ENCODE results near the gene IFITM5. TPM values are rescaled to one million over a fixed set of nuclear protein-coding genes. Genes with fewer than 3 reads are reported as not detected.

Gene IFITM5
- total and polyA plus RNA-seq, 9 of the 15 experiments (the other 6 are each of a cell fraction or from before 2014, with no cell fraction given): 0.19 TPM; not detected in 8

- Histone ChIP-seq H3K4me1 (replicated peaks in 1 of 2; ENCODE audit: control insufficient read depth in 2 of 2, insufficient read depth in 2 of 2, low read length in 2 of 2) (peaks cover 19 to 27% of the 10 kb centered on the region in 2 experiments; a peak in 4 of 5 replicates), H3K9ac (ENCODE audit: insufficient read depth in 1 of 2, low read depth in 2 of 2, low read length in 2 of 2) (no peak overlapping the region), H3K9me3 (replicated peaks; ENCODE audit: control insufficient read depth, insufficient read depth, low read depth, low read length) (peaks cover 8% of the 10 kb centered on the region), H3K79me2 (ENCODE audit: control insufficient read depth, insufficient read depth, low read length) (peaks cover 10% of the 10 kb centered on the region; the same call in 1 of the 3 replicates), H3K9me1 (ENCODE audit: control insufficient read depth, insufficient read depth, low read length) (no peaks in the 10 kb centered on the region), H4K20me1 (replicated peaks; ENCODE audit: control insufficient read depth, insufficient read depth, low read length) (no peaks in the 10 kb centered on the region), H3K27me3 (ENCODE audit: control insufficient read depth in 2 of 2, insufficient read depth in 2 of 2, low read length in 2 of 2) (no peaks in the 10 kb centered on the region), H3K27ac (ENCODE audit: extremely low read depth, low read depth, low read length) (no peak overlapping the region), H3K4me3 (no peak overlapping the region), H2AFZ (ENCODE audit: low read depth, low read length) (peak overlapping the region; percentile 81), H3K36me3 (ENCODE audit: control insufficient read depth, insufficient read depth, low read length) (no peaks in the 10 kb centered on the region), H3K4me2 (ENCODE audit: insufficient read depth, low read length) (peak overlapping the region; percentile 51; the same call in 1 of the 2 replicates)
- ChIA-PET CTCF (ENCODE audit: low intra/inter-chr PET ratio) (no interaction called here), POLR2A (interaction anchor here (0.5 to 3.4 kb wide), 7 partner anchors 9 to 427 kb away, joined by 3 to 14 read pairs (median 5); partner anchors contain the start of gene NLRP6)
- in situ Hi-C loops (cut with MboI) (no loop called here), intact Hi-C loops (cut with micrococcal nuclease) (loop anchor here (5.0 kb wide), 2 partner anchors 45 to 85 kb away; partner anchors contain the start of gene IFITM1)
- 94% methylated on average over 4 of the region's 13 CpGs for WGBS (ENCODE audit: insufficient coverage, low coverage, missing lambda C conversion rate)
- DNase-seq (ENCODE audit: extremely low read depth in 1 of 4, low spot score in 3 of 4): peak; percentile 52 to 89 (median 84)
- no peak for FAIRE-seq
- ATAC-seq: no peak
- BruUV-seq (replicated peaks): no TSS peak
- TF ChIP-seq POLR3G (IDR thresholded peaks at IDR 0.05; ENCODE audit: extremely low read depth, insufficient read length, insufficient replicate concordance) (no peak), GMEB1 (CRISPR knock-in tag; IDR thresholded peaks at IDR 0.05) (no peak), ZNF263 (CRISPR knock-in tag; IDR thresholded peaks at IDR 0.05; ENCODE audit: borderline replicate concordance) (peak; percentile 97), ZNF134 (CRISPR knock-in tag; conservative IDR thresholded peaks at IDR 0.05) (no peak), RBM15 (IDR thresholded peaks at IDR 0.05; ENCODE audit: insufficient read depth, low read length) (no peak), TSC22D4 (tag; IDR thresholded peaks at IDR 0.05) (no peak), SIX5 (IDR thresholded peaks at IDR 0.05; ENCODE audit: borderline replicate concordance in 1 of 2, insufficient read depth in 1 of 2, low read depth in 1 of 2, low read length in 2 of 2) (no peak), RHOXF2B (CRISPR knock-in tag; conservative IDR thresholded peaks at IDR 0.05) (no peak), POLR2H (tag; IDR thresholded peaks at IDR 0.05; ENCODE audit: low read depth) (no peak), NBN (IDR thresholded peaks at IDR 0.05; ENCODE audit: low read depth) (no peak), ZNF740 (CRISPR knock-in tag; IDR thresholded peaks at IDR 0.05) (no peak), ZNF740 (tag; IDR thresholded peaks at IDR 0.05) (0 out of 4 replicates have a peak, but pooled peaks of 1 of the 2 experiments have one; percentile 30), HES1 (IDR thresholded peaks at IDR 0.05; ENCODE audit: low read depth) (no peak), EGR1 (conservative IDR thresholded peaks at IDR 0.05) (0 out of 2 replicates have a peak, but pooled peaks have one; percentile 23), XRCC5 (IDR thresholded peaks at IDR 0.05; ENCODE audit: low read depth, low read length) (no peak), RBM22 (IDR thresholded peaks at IDR 0.05; ENCODE audit: low read depth, low read length, poor library complexity, severe bottlenecking) (no peak), STAG1 (CRISPR knock-in tag; IDR thresholded peaks at IDR 0.05; ENCODE audit: borderline replicate concordance) (no peak), MAX (CRISPR knock-in tag; IDR thresholded peaks at IDR 0.05) (no peak), BRD4 (IDR thresholded peaks at IDR 0.05) (no peak)
Observed at GRCh38 chr11:266676-267439, 32.5 kb downstream of the IFITM5 start.

Data from K562 (cell line).